ENCODE measurements around the gene UGT1A7. TPM values are rescaled to one million over a fixed set of nuclear protein-coding genes. Genes with fewer than 3 reads are reported as not detected.
A peak's percentile ranks its signal among the peaks of the same experiment; 100 is the strongest.
"Not testable (repeated sequence)": the region's sequence is repeated elsewhere in the genome, so short reads cannot be mapped to it uniquely, and the experiment has no call there.

UGT1A7 gene
- total RNA-seq, 1 donor from 2014 or later, result not detected

- DNase-seq (ENCODE audit: extremely low read depth, low read depth, low spot score), result no peak
Measured at GRCh38 chr2:233679196-233679595, 2.5 kb upstream of the UGT1A7 start.

- no peak for DNase-seq (ENCODE audit: extremely low read depth, low read depth, low spot score)
Measured at GRCh38 chr2:233680361-233681045, 1.2 kb upstream of the UGT1A7 start.

GRCh38 chr2:233684640-233685039 lies 2.9 kb downstream of the UGT1A7 start:
- DNase-seq (ENCODE audit: extremely low read depth, low read depth, low spot score), result no peak

- DNase-seq (ENCODE audit: extremely low read depth, low read depth, low spot score), result no peak
Measured at GRCh38 chr2:233686928-233687327, 5.2 kb downstream of the UGT1A7 start.

GRCh38 chr2:233688341-233688740 lies 6.6 kb downstream of the UGT1A7 start:
- DNase-seq (ENCODE audit: extremely low read depth, low read depth, low spot score), result no peak

GRCh38 chr2:233689031-233689430 lies 7.3 kb downstream of the UGT1A7 start:
- no peak for DNase-seq (ENCODE audit: extremely low read depth, low read depth, low spot score)

GRCh38 chr2:233689501-233689900 lies 7.8 kb downstream of the UGT1A7 start:
- peak; percentile 33 for DNase-seq (ENCODE audit: extremely low read depth, low read depth, low spot score)

GRCh38 chr2:233690444-233690843 lies 8.7 kb downstream of the UGT1A7 start:
- DNase-seq (ENCODE audit: extremely low read depth, low read depth, low spot score), result no peak

GRCh38 chr2:233691443-233692433 lies 10.0 kb downstream of the UGT1A7 start:
- no peak for DNase-seq (ENCODE audit: extremely low read depth, low read depth, low spot score)

GRCh38 chr2:233692648-233693047 lies 10.9 kb downstream of the UGT1A7 start, which contains the start of gene UGT1A6:
Gene UGT1A6, plus strand, starts transcription at chr2:233692890. Its CDS starts 115 bp downstream, at chr2:233693005.
- no peak for DNase-seq (ENCODE audit: extremely low read depth, low read depth, low spot score)

GRCh38 chr2:233693963-233694362 lies 12.3 kb downstream of the UGT1A7 start:
- no peak for DNase-seq (ENCODE audit: extremely low read depth, low read depth, low spot score)

- no peak for DNase-seq (ENCODE audit: extremely low read depth, low read depth, low spot score)
Measured at GRCh38 chr2:233698740-233699139, 17.0 kb downstream of the UGT1A7 start.

GRCh38 chr2:233699424-233700027 lies 17.8 kb downstream of the UGT1A7 start:
- no peak for DNase-seq (ENCODE audit: extremely low read depth, low read depth, low spot score)

GRCh38 chr2:233700028-233700635 lies 18.4 kb downstream of the UGT1A7 start:
- no peak for DNase-seq (ENCODE audit: extremely low read depth, low read depth, low spot score)

GRCh38 chr2:233700842-233701241 lies 19.1 kb downstream of the UGT1A7 start:
- DNase-seq (ENCODE audit: extremely low read depth, low read depth, low spot score), result not testable (repeated sequence)

- no peak for DNase-seq (ENCODE audit: extremely low read depth, low read depth, low spot score)
Measured at GRCh38 chr2:233702238-233702637, 20.5 kb downstream of the UGT1A7 start.

GRCh38 chr2:233705911-233706506 lies 24.3 kb downstream of the UGT1A7 start:
- no peak for DNase-seq (ENCODE audit: extremely low read depth, low read depth, low spot score)

- no peak for DNase-seq (ENCODE audit: extremely low read depth, low read depth, low spot score)
Measured at GRCh38 chr2:233706720-233707119, 25.0 kb downstream of the UGT1A7 start.

GRCh38 chr2:233707940-233708644 lies 26.4 kb downstream of the UGT1A7 start:
- no peak for DNase-seq (ENCODE audit: extremely low read depth, low read depth, low spot score)

GRCh38 chr2:233708942-233709341 lies 27.2 kb downstream of the UGT1A7 start:
- DNase-seq (ENCODE audit: extremely low read depth, low read depth, low spot score), result no peak
